Fibroblast of skin of back (primary cell): ENCODE measurements around the gene RBM12.

ENCODE experiments used
- DNase-seq: peaks from one replicate; pipeline ENCODE4 v3.0.0-alpha.2; 2013

RBM12 gene

GRCh38 chr20:35653430-35653734, 11.3 kb downstream of the RBM12 start:
- DNase-seq, result no peak

GRCh38 chr20:35652641-35653429, 11.9 kb downstream of the RBM12 start:
- no peak for DNase-seq

- DNase-seq, result no peak
Observed at GRCh38 chr20:35651958-35652357, 12.7 kb downstream of the RBM12 start.

- DNase-seq, result no peak
Observed at GRCh38 chr20:35650632-35651031, 14.1 kb downstream of the RBM12 start.

- no peak for DNase-seq
Observed at GRCh38 chr20:35648836-35649235, 15.9 kb downstream of the RBM12 start.

GRCh38 chr20:35644806-35645205, 19.9 kb downstream of the RBM12 start:
- DNase-seq, result no peak

- DNase-seq, result no peak
Observed at GRCh38 chr20:35643045-35643444, 21.7 kb downstream of the RBM12 start.

- DNase-seq, result no peak
Observed at GRCh38 chr20:35641743-35642142, 23.0 kb downstream of the RBM12 start.

GRCh38 chr20:35640724-35641123, 24.0 kb downstream of the RBM12 start:
- DNase-seq, result no peak

- DNase-seq, result peak; percentile 28
Observed at GRCh38 chr20:35638751-35639150, 25.9 kb downstream of the RBM12 start.

GRCh38 chr20:35637276-35637675, 27.4 kb downstream of the RBM12 start:
- peak; percentile 28 for DNase-seq

- DNase-seq, result no peak
Observed at GRCh38 chr20:35636095-35636494, 28.6 kb downstream of the RBM12 start.

GRCh38 chr20:35635652-35636051, 29.0 kb downstream of the RBM12 start:
- DNase-seq, result no peak

GRCh38 chr20:35632539-35633115, 32.1 kb downstream of the RBM12 start:
- no peak for DNase-seq

GRCh38 chr20:35630636-35631035, 34.1 kb downstream of the RBM12 start:
- no peak for DNase-seq

- no peak for DNase-seq
Observed at GRCh38 chr20:35629427-35630145, 35.1 kb downstream of the RBM12 start.

- no peak for DNase-seq
Observed at GRCh38 chr20:35627121-35627520, 37.6 kb downstream of the RBM12 start.

GRCh38 chr20:35626386-35627001, 38.2 kb downstream of the RBM12 start:
- no peak for DNase-seq

GRCh38 chr20:35625584-35626385, 38.9 kb downstream of the RBM12 start:
- no peak for DNase-seq

GRCh38 chr20:35621560-35621946, 43.1 kb downstream of the RBM12 start:
- DNase-seq, result no peak

GRCh38 chr20:35620818-35621559, 43.7 kb downstream of the RBM12 start:
- DNase-seq, result no peak
